ENCODE data around the gene PDZD7. TPM values are rescaled to one million over a fixed set of nuclear protein-coding genes. Genes with fewer than 3 reads are reported as not detected.

The PDZD7 gene
- total and polyA plus RNA-seq, 12 donors = 0.13 to 0.66 (median 0.22) TPM; not detected in 1

GRCh38 chr10:101056365-101057151 lies 25.6 kb upstream of the PDZD7 start:
- TF ChIP-seq, protein P1, sequence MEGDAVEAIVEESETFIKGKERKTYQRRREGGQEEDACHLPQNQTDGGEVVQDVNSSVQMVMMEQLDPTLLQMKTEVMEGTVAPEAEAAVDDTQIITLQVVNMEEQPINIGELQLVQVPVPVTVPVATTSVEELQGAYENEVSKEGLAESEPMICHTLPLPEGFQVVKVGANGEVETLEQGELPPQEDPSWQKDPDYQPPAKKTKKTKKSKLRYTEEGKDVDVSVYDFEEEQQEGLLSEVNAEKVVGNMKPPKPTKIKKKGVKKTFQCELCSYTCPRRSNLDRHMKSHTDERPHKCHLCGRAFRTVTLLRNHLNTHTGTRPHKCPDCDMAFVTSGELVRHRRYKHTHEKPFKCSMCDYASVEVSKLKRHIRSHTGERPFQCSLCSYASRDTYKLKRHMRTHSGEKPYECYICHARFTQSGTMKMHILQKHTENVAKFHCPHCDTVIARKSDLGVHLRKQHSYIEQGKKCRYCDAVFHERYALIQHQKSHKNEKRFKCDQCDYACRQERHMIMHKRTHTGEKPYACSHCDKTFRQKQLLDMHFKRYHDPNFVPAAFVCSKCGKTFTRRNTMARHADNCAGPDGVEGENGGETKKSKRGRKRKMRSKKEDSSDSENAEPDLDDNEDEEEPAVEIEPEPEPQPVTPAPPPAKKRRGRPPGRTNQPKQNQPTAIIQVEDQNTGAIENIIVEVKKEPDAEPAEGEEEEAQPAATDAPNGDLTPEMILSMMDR (IDR thresholded peaks at IDR 0.05) = no peak
- Histone ChIP-seq H3K4me1 (peaks cover 0 to 19% (median 10%) of the 10 kb centered on the region in 9 donors), H3K36me3 (no peaks in the 10 kb centered on the region), H3K27ac (no peak overlapping the region), H3K27me3 (peaks cover 0 to 2% (median 0%) of the 10 kb centered on the region in 7 donors), H3K4me3 (no peak overlapping the region), H3K9me3 (no peaks in the 10 kb centered on the region)
- ATAC-seq (no peak), DNase-seq (no peak)
- intact Hi-C loops (cut with DNase I) = loop anchor here in 1 of 10 donors (10.0 kb wide), 1 partner anchor 88 kb away; no protein-coding TSS in a partner anchor
- WGBS, 2 donors = 96 to 97% methylated on average over 4 of the region's 4 CpGs

DNA sequence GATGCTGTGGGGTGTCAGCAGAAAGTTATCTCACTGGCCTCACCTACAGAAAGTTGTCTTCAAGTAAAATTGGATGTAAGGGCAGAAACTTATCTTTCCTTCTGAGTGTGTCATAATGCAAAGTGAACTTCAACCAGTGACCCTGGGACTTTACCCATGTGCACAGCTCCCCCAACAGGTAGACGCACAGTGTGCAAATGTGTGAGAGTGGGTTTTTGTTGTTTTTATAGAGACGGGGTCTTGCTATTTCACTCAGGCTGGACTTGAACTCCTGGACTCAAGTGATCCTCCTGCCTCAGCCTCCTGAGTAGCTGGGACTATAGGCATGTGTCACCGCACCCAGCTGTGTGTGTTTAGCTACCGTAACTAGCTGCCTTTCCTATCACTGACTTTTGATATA lies 24.5 kb upstream of the PDZD7 start:
- Histone ChIP-seq H3K27me3 (peaks cover 0 to 13% (median 8%) of the 10 kb centered on the region in 7 donors), H3K4me3 (no peak overlapping the region), H3K4me1 (peaks cover 0 to 15% (median 7%) of the 10 kb centered on the region in 9 donors), H3K9me3 (no peaks in the 10 kb centered on the region), H3K36me3 (no peaks in the 10 kb centered on the region), H3K27ac (no peak overlapping the region)
- intact Hi-C loops (cut with DNase I) = loop anchor here in 2 of 10 donors (2.0 to 10.0 kb wide), 2 partner anchors 87 to 89 kb away; no protein-coding TSS in a partner anchor
- DNase-seq = no peak
- TF ChIP-seq, protein P1 (IDR thresholded peaks at IDR 0.05) = no peak
- WGBS, 2 donors = 77 to 94% methylated on average over 4 of the region's 4 CpGs
- ATAC-seq = no peak

- Histone ChIP-seq H3K4me3 (no peak overlapping the region), H3K27me3 (peaks cover 0 to 19% (median 13%) of the 10 kb centered on the region in 7 donors), H3K27ac (no peak overlapping the region), H3K9me3 (no peaks in the 10 kb centered on the region), H3K36me3 (no peaks in the 10 kb centered on the region), H3K4me1 (peaks cover 0 to 15% (median 8%) of the 10 kb centered on the region in 9 donors)
- TF ChIP-seq, protein P1 (IDR thresholded peaks at IDR 0.05) = no peak
- no peak for ATAC-seq
- intact Hi-C loops (cut with DNase I) = loop anchor here in 2 of 10 donors (2.0 to 10.0 kb wide), 2 partner anchors 88 to 90 kb away; no protein-coding TSS in a partner anchor
- whole genome bisulfite sequencing, 2 donors = 86 to 91% methylated on average over 5 of the region's 5 CpGs
- DNase-seq = no peak
These were observed 23.9 kb upstream of the PDZD7 start for GRCh38 chr10:101054876-101055275.

DNA sequence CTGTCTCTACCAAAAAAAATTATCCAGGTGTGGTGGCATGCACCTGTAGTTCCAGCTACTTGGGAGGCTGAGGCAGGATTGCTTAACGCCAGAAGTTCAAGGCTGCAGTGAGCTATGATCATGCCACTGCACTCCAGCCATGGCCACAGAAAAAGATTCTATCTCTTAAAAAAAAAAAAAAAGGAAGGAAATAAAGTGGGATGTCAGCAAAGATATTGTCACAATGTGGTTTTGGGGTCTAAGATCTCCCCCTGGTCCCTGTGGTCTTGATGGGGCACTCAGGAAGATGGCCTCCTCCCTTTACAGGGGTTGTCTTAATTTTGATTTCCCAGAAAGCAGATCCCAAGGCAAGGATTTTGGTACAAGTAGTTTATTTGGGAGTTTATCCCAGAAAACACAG lies 23.4 kb upstream of the PDZD7 start:
- H3K36me3 ChIP-seq = no peaks in the 10 kb centered on the region
- H3K27ac ChIP-seq = no peak overlapping the region
- TF ChIP-seq, protein P1 (IDR thresholded peaks at IDR 0.05) = no peak
- no peaks in the 10 kb centered on the region for H3K9me3 ChIP-seq
- intact Hi-C loops (cut with DNase I) = loop anchor here in 2 of 10 donors (2.0 to 10.0 kb wide), 2 partner anchors 88 to 90 kb away; no protein-coding TSS in a partner anchor
- H3K4me3 ChIP-seq = no peak overlapping the region
- ATAC-seq (no peak), DNase-seq (no peak)
- H3K27me3 ChIP-seq = peaks cover 0 to 24% (median 19%) of the 10 kb centered on the region in 7 donors
- peaks cover 0 to 11% (median 8%) of the 10 kb centered on the region in 9 donors for H3K4me1 ChIP-seq
- WGBS, 2 donors = 94 to 100% methylated on average over 1 of the region's 1 CpG

All from heart right ventricle (tissue), 16 donors.